Stomach (tissue), 9 donors: ENCODE measurements around the gene MED15. TPM values are rescaled to one million over a fixed set of nuclear protein-coding genes. Genes with fewer than 3 reads are reported as not detected.

Experiments used
- DNase-seq, 2 donors: peaks; one replicate each; pipeline versions ENCODE4 v3.0.0 to v3.0.0-alpha.2; 2013 to 2019
- H3K27ac ChIP-seq, 5 donors: fragments of 200-600 bp in 4 of 5; sonication (generic) in 4 of 5; one replicate each; pipeline ENCODE4 v1.5.1; 2013 to 2019; ENCODE audit warnings: mild to moderate bottlenecking in 1 of 5, moderate library complexity in 1 of 5
- H3K27me3 ChIP-seq, 3 donors: fragments of 200-600 bp; sonication (generic); one replicate each; pipeline ENCODE4 v1.5.1; 2017 to 2019; ENCODE audit warnings: mixed run types in 1 of 3
- H3K36me3 ChIP-seq, 4 donors: fragments of 200-600 bp; sonication (generic); 1 replicate in 3 of 4; 2 replicates in 1 of 4; pipeline ENCODE4 v1.5.1; 2016 to 2019
- H3K4me1 ChIP-seq, 4 donors: fragments of 200-600 bp; sonication (generic); one replicate each; pipeline ENCODE4 v1.5.1; 2016 to 2019
- H3K4me3 ChIP-seq, 4 donors: fragments of 200-600 bp; sonication (generic) in 3 of 4; one replicate each; pipeline ENCODE4 v1.5.1; 2016 to 2019; ENCODE audit warnings: mild to moderate bottlenecking in 1 of 4
- H3K9me3 ChIP-seq, 4 donors: fragments of 200-600 bp; sonication (generic); one replicate each; pipeline ENCODE4 v1.5.1; 2016 to 2019
- EP300 ChIP-seq: sonication (generic); formaldehyde crosslinking; IDR thresholded peaks from one replicate; pipeline ENCODE4 v1.6.1; 2017; ENCODE audit warnings: antibody characterized with exemption
- POLR2A ChIP-seq, 4 donors: fragments of 450-650 bp; IDR thresholded peaks; one replicate each; pipeline ENCODE4 v1.6.1; 2016; ENCODE audit warnings: antibody characterized with exemption in 4 of 4, control low read depth in 2 of 4, mild to moderate bottlenecking in 1 of 4, moderate library complexity in 1 of 4
- POLR2AphosphoS5 ChIP-seq, 3 donors: sonication (generic); formaldehyde crosslinking; IDR thresholded peaks; one replicate each; pipeline ENCODE4 v1.6.1; 2016; ENCODE audit warnings: antibody characterized with exemption in 3 of 3
- WGBS, 5 donors: extraction: QIAGEN DNeasy Blood & Tissue Kit in 3 of 5; methylation state at CpG; one replicate each; pipeline versions ENCODE4 v1.1.5 to v1.1.7; 2013 to 2018; 5-methylcytosine and 5-hydroxymethylcytosine counted together
- intact Hi-C: fragments of 100-400 bp; cut with DNase I; formaldehyde crosslinking; loops from one replicate; pipeline ENCODE4 v1.15.1; 2023; ENCODE audit warnings: low total_unique reads
- polyA plus RNA-seq, 3 donors: library from polyadenylated mRNA; stranded (reverse); fragments of 200-250 nt; gene quantifications; one replicate each; pipeline ENCODE4 v1.2.3, GENCODE V29; 2013
- total RNA-seq, 5 donors: library from RNA; depleted of rRNA; stranded (reverse); fragments of >200 nt; gene quantifications; one replicate each; pipeline versions ENCODE4 v1.1.0 to v1.2.3, GENCODE V29; 2014 to 2016
- TF ChIP-seq, protein P1 (sequence below), 7 experiments: fragments of 450-650 bp in 4 of 7; fragments of 200-600 bp in 3 of 7; sonication (generic) in 3 of 7; IDR thresholded peaks; one replicate each; pipeline ENCODE4 v1.5.1; 2016 to 2019; ENCODE audit warnings: antibody characterized with exemption in 7 of 7, control low read depth in 2 of 7, mild to moderate bottlenecking in 1 of 7
- donor health status: healthy with polysubstance abuse.
- donor health status: Bipolar disorder and iron deficiency.
- donor health status: healthy.

MED15 gene
- total and polyA plus RNA-seq, 8 donors, result 28.3 to 289 (median 69.6) TPM

DNA sequence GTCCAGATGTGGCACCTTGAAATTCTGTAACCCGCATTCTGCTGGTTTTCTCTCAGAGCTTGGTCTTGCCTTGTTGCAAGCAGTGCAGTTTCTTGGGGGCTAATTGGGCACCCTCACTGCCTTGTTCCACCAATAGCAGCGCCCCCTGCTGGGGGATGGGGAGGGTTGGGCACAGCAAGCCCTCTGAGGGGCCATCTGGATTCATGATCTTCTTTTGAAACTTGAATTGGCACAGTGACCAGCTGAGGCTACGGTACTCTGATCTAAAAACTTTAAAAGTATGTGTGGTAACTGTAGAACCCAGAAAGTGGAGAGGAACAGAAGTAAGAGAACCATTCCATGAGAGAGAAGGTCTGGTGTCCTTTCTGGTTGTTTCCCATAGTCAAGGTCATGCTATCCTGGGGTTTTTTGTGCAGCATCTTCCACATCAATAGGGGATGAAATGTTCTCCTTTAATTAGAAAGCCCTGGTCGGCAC, 64.2 kb downstream of the MED15 start:
- 65 to 76% (median 72%) methylated on average over 4 of the region's 4 CpGs for WGBS, 5 donors
- H3K9me3 ChIP-seq, result no peaks in the 10 kb centered on the region
- H3K36me3 ChIP-seq, result peaks cover 83 to 100% (median 97%) of the 10 kb centered on the region in 4 donors
- H3K27ac ChIP-seq, result no peak overlapping the region
- H3K4me3 ChIP-seq, result no peak overlapping the region
- TF ChIP-seq POLR2AphosphoS5 (IDR thresholded peaks at IDR 0.05) (no peak), POLR2A (IDR thresholded peaks at IDR 0.05) (no peak), EP300 (no peak)
- TF ChIP-seq, protein P1, sequence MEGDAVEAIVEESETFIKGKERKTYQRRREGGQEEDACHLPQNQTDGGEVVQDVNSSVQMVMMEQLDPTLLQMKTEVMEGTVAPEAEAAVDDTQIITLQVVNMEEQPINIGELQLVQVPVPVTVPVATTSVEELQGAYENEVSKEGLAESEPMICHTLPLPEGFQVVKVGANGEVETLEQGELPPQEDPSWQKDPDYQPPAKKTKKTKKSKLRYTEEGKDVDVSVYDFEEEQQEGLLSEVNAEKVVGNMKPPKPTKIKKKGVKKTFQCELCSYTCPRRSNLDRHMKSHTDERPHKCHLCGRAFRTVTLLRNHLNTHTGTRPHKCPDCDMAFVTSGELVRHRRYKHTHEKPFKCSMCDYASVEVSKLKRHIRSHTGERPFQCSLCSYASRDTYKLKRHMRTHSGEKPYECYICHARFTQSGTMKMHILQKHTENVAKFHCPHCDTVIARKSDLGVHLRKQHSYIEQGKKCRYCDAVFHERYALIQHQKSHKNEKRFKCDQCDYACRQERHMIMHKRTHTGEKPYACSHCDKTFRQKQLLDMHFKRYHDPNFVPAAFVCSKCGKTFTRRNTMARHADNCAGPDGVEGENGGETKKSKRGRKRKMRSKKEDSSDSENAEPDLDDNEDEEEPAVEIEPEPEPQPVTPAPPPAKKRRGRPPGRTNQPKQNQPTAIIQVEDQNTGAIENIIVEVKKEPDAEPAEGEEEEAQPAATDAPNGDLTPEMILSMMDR (IDR thresholded peaks at IDR 0.05), result peak in 4 of 7 experiments; percentile 36 to 76 (median 58)
- no peaks in the 10 kb centered on the region for H3K27me3 ChIP-seq
- peaks cover 27 to 57% (median 36%) of the 10 kb centered on the region in 4 donors for H3K4me1 ChIP-seq
- intact Hi-C loops, result no loop called here
- DNase-seq, result peak; percentile 43 to 45

DNA sequence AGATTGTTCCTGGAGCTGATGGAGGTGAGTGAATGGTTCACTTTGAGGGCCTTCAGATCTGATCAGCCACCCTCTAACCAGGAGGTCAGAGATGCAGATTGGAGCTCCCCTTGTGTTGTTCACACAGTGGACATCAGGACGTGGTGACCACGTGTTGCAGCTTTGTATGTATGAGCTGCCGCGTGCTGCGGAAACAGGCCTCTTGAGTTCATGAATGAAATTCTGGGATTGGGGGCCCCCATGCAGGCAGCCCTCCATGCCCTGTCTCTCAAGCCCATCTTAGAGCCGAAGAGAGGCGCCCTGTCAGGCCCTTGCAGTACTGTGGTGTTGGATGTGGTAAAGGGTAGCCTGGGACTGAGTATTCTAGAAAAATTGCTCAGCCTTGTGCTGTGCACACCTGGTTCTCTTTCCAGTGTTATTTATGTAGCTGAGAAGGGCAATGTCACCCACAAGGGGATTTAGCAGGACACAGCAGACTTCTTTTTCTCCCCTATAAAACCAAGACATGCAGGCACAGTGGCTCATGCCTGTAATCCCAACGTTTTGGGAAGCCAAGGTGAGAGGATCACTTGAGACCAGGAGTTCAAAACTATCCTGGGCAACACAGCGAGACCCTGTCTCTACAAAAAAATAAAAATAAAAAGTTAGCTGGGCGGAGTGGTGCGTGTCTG, 64.9 kb downstream of the MED15 start:
- Histone ChIP-seq H3K4me1 (peaks cover 25 to 57% (median 32%) of the 10 kb centered on the region in 4 donors), H3K27me3 (no peaks in the 10 kb centered on the region), H3K36me3 (peaks cover 76 to 100% (median 97%) of the 10 kb centered on the region in 4 donors), H3K4me3 (no peak overlapping the region), H3K27ac (no peak overlapping the region), H3K9me3 (no peaks in the 10 kb centered on the region)
- no peak for DNase-seq
- intact Hi-C loops, result no loop called here
- TF ChIP-seq POLR2A (IDR thresholded peaks at IDR 0.05), result no peak
- TF ChIP-seq, protein P1 (IDR thresholded peaks at IDR 0.05), result no peak
- TF ChIP-seq EP300, result no peak
- no peak for TF ChIP-seq POLR2AphosphoS5 (IDR thresholded peaks at IDR 0.05)
- 90 to 96% (median 92%) methylated on average over 11 of the region's 11 CpGs for WGBS, 5 donors

DNA sequence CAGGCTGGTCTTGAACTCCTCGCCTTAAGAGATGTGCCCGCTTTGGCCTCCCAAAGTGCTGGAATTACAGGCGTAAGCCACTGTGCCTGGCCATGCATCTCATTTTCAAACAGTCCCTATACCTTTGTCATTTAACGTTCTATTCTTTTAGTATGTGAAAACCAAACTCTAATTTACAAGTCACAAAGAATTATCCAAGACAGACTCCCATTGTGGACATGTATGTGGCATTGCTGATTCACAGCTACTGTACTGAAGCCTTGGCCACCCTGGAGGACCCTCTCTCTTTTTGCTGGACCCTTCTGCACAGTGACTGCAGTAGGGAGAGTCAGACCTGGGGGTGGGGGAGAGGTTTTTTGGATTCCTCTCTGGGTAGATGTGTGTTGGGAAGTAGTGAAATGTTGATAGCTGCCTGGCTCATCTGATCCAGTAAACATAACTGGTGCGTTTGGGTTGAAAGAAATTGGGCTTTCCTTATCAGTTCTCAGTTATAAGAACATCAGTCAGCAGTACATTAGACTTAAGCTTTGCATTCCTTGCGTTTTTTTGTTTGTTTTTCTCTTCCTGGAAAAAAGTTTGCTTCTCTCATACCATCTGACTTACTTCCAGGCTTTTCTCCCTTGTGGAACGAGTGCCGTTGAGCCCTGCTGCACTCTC, 65.9 kb downstream of the MED15 start:
- peaks cover 68 to 100% (median 97%) of the 10 kb centered on the region in 4 donors for H3K36me3 ChIP-seq
- H3K4me1 ChIP-seq, result peaks cover 19 to 57% (median 27%) of the 10 kb centered on the region in 4 donors
- no peak overlapping the region for H3K27ac ChIP-seq
- TF ChIP-seq EP300, result no peak
- no peak for TF ChIP-seq POLR2AphosphoS5 (IDR thresholded peaks at IDR 0.05)
- TF ChIP-seq, protein P1 (IDR thresholded peaks at IDR 0.05), result no peak
- TF ChIP-seq POLR2A (IDR thresholded peaks at IDR 0.05), result no peak
- intact Hi-C loops, result no loop called here
- WGBS, 5 donors, result 64 to 78% (median 74%) methylated on average over 8 of the region's 8 CpGs
- H3K9me3 ChIP-seq, result no peaks in the 10 kb centered on the region
- no peak for DNase-seq
- H3K27me3 ChIP-seq, result no peaks in the 10 kb centered on the region
- no peak overlapping the region for H3K4me3 ChIP-seq

DNA sequence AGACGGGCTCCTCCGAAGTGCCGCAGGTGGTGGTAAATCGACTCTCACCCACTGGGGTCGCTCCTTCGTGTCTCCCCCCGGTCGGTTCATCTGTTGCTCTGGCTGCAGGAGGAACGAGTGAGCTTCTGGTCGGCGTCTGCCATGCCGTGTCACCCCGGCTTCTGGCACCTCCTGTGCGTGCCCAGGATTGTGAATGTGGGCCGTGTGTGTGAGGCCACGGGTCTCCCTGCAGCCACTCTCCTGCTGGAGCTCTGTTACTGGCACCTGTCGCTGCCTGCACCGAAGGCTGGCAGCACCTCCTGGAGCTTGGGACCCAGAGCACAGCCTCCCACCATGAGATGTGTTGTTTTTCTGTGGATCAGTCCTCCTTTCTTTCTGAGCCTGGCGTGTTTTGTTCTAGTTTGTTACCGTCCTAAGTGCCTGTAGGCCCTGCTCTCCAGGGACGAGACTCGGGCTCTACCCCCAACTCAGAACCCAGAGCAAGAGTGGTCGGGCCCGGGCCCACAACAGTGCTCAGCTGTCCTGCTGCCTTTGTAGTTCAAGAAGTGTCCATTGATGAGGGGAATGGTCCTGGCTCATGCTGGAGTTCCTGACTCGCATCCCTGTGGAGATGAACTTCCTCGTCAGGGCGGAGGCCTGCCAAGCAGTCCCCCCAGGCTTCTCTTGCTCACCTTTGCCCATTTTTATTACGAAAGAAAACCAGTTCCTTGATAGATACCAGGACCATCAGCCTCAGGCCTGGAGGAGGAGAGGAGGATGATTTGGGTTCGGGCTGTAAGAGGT, 66.6 kb downstream of the MED15 start:
- 87 to 94% (median 91%) methylated on average over 29 of the region's 29 CpGs for WGBS, 5 donors
- H3K9me3 ChIP-seq, result no peaks in the 10 kb centered on the region
- no peaks in the 10 kb centered on the region for H3K27me3 ChIP-seq
- intact Hi-C loops, result no loop called here
- no peak overlapping the region for H3K4me3 ChIP-seq
- H3K27ac ChIP-seq, result no peak overlapping the region
- peaks cover 11 to 54% (median 23%) of the 10 kb centered on the region in 4 donors for H3K4me1 ChIP-seq
- peaks cover 67 to 100% (median 97%) of the 10 kb centered on the region in 4 donors for H3K36me3 ChIP-seq
- no peak for DNase-seq
- TF ChIP-seq EP300 (no peak), POLR2AphosphoS5 (IDR thresholded peaks at IDR 0.05) (no peak), POLR2A (IDR thresholded peaks at IDR 0.05) (no peak)
- TF ChIP-seq, protein P1 (IDR thresholded peaks at IDR 0.05), result no peak
